NCI-H1105 treated with DMSO at 0.1 percent for 48 hours (cell line): Measurements from ENCODE around the gene SERTAD2.

Experiments used
- DNase-seq: peaks from one replicate; lab custom pipeline; 2025; lab: John Stamatoyannopoulos, UW

SERTAD2 gene

GRCh38 chr2:64672708-64673107 lies 19.0 kb upstream of the SERTAD2 start:
- no peak for DNase-seq

GRCh38 chr2:64670047-64670446 lies 16.3 kb upstream of the SERTAD2 start:
- DNase-seq, result no peak

- DNase-seq, result no peak
These were observed 15.6 kb upstream of the SERTAD2 start for GRCh38 chr2:64669288-64669687.

GRCh38 chr2:64668542-64668941 lies 14.8 kb upstream of the SERTAD2 start:
- no peak for DNase-seq

- no peak for DNase-seq
These were observed 13.8 kb upstream of the SERTAD2 start for GRCh38 chr2:64667535-64667934.

GRCh38 chr2:64666810-64667438 lies 13.2 kb upstream of the SERTAD2 start:
- DNase-seq, result no peak

GRCh38 chr2:64665709-64666108 lies 12.0 kb upstream of the SERTAD2 start:
- DNase-seq, result no peak

- DNase-seq, result no peak
These were observed 9.7 kb upstream of the SERTAD2 start for GRCh38 chr2:64663402-64663801.

GRCh38 chr2:64661741-64662169 lies 8.0 kb upstream of the SERTAD2 start:
- no peak for DNase-seq

GRCh38 chr2:64659252-64659651 lies 5.5 kb upstream of the SERTAD2 start:
- no peak for DNase-seq

GRCh38 chr2:64658269-64658668 lies 4.6 kb upstream of the SERTAD2 start:
- DNase-seq, result no peak

GRCh38 chr2:64657411-64657810 lies 3.7 kb upstream of the SERTAD2 start:
- no peak for DNase-seq

GRCh38 chr2:64656379-64656778 lies 2.7 kb upstream of the SERTAD2 start:
- no peak for DNase-seq

GRCh38 chr2:64655873-64656272 lies 2.2 kb upstream of the SERTAD2 start:
- no peak for DNase-seq

- no peak for DNase-seq
These were observed 1.4 kb upstream of the SERTAD2 start for GRCh38 chr2:64655018-64655664.

- peak; percentile 63 for DNase-seq
These were observed 524 bp upstream of the SERTAD2 start for GRCh38 chr2:64654063-64654811.

- peak; percentile 30 for DNase-seq
These were observed 1.2 kb downstream of the SERTAD2 start for GRCh38 chr2:64652231-64653108.

- DNase-seq, result no peak
These were observed 2.1 kb downstream of the SERTAD2 start for GRCh38 chr2:64651590-64651989.

GRCh38 chr2:64650722-64651338 lies 2.9 kb downstream of the SERTAD2 start:
- DNase-seq, result no peak

GRCh38 chr2:64650296-64650695 lies 3.4 kb downstream of the SERTAD2 start:
- no peak for DNase-seq

GRCh38 chr2:64649626-64650025 lies 4.1 kb downstream of the SERTAD2 start:
- no peak for DNase-seq

GRCh38 chr2:64649013-64649484 lies 4.7 kb downstream of the SERTAD2 start:
- DNase-seq, result no peak
